Right lung (tissue), 5 donors: ENCODE measurements around the gene GRIN1. TPM values are rescaled to one million over a fixed set of nuclear protein-coding genes. Genes with fewer than 3 reads are reported as not detected.

Experiments used
- DNase-seq, 2 donors: peaks; one replicate each; pipeline ENCODE4 v3.0.0-alpha.2; 2013
- polyA plus RNA-seq, 5 donors: library from polyadenylated mRNA; unstranded; fragments of 120-200 nt; gene quantifications; one replicate each; pipeline versions ENCODE4 v1.2.1 to v1.2.3, GENCODE V29; 2013; ENCODE audit warnings: inconsistent platforms in 1 of 5, low replicate concordance in 1 of 5; ENCODE audit not compliant: insufficient read length in 5 of 5, insufficient read depth in 1 of 5

Gene GRIN1
- polyA plus RNA-seq, 5 donors, result 0.12 to 0.51 (median 0.23) TPM

DNA sequence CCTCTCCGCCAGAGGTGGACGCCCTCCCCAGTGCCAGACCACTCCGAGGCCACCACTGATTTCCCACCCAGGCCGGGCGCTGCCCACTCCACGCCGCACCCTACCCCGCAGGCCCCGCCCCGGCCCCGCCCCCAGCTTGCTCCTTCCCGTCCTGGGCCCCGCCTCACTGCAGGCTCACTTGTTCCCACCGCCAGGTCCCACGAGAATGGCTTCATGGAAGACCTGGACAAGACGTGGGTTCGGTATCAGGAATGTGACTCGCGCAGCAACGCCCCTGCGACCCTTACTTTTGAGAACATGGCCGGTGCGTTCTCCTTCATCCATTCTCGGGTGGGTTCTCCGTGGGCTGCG is 24.4 kb downstream of the GRIN1 start:
- no peak for DNase-seq

GRCh38 chr9:137163805-137164204 is 24.9 kb downstream of the GRIN1 start:
- DNase-seq, result no peak

GRCh38 chr9:137164370-137165249 is 25.7 kb downstream of the GRIN1 start:
- no peak for DNase-seq

DNA sequence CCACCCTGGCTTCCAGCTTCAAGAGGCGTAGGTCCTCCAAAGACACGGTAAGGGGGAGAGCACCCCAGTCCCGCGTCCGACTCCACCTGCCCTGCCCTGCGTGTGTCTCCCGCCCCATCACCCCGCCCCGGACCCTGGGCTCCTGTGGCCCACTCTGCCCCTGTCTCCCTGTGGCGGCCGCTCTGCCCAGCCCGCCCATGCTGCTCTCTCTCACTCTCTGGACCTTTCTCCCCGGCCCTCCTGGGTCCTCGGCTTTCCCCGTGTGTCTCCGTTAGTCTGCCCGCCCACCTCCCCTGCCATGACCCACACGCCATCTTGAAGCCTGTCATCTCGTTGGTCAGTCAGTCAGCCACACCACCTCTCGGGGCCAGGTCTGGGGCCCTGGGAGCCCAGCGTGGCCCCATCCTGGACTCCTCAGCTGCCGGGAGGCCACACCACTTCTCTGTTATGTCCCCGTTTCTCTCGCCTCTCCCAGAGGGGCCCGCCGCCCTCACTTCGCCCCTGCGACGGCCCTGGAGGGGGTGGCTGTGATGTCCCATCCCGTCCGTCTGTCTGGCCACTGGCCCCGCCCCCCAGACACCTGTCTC is 26.4 kb downstream of the GRIN1 start:
- no peak for DNase-seq

DNA sequence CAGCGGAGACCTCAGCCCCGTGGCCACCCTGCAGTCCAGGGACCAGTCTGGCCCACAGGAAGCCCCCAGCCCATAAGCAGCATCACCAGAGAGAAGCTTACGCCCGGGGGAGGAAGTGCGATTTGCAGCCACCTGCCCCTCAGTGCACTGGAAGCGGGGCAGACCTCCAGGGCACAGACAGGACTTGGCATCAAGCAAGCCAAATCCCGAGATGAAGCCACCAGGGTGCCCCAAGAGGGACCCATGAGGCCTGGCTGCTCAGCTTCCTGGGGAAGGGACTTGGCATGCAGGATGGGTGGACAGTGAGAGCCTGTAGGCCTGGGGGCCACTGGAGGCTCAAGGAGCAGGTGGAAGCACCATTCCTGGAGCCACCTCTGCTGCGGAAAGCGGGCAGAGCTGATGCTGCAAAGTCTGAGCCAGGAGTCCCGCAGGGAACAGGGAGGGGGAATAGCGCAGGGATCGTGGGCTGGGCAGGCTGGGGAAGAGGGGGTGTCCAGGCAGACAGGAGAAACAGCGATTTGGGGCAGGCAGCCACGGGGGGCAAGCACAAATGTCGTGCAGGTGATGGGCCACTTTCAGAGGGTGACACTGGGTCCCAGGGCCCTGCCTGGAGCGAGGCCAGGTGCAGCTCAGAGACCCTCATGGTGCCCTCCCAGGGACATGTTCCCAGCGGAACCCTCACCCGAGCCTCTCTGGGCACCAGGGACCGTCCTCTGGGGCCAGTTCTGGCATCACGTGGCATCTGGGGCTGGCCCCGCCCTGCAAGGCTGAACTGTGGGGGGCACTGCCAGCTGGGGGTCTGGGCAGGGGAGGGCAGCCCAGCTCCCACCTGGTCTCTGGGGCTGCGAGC is 27.7 kb downstream of the GRIN1 start:
- no peak for DNase-seq

- no peak for DNase-seq
Observed at GRCh38 chr9:137167277-137167746, 28.4 kb downstream of the GRIN1 start.

DNA sequence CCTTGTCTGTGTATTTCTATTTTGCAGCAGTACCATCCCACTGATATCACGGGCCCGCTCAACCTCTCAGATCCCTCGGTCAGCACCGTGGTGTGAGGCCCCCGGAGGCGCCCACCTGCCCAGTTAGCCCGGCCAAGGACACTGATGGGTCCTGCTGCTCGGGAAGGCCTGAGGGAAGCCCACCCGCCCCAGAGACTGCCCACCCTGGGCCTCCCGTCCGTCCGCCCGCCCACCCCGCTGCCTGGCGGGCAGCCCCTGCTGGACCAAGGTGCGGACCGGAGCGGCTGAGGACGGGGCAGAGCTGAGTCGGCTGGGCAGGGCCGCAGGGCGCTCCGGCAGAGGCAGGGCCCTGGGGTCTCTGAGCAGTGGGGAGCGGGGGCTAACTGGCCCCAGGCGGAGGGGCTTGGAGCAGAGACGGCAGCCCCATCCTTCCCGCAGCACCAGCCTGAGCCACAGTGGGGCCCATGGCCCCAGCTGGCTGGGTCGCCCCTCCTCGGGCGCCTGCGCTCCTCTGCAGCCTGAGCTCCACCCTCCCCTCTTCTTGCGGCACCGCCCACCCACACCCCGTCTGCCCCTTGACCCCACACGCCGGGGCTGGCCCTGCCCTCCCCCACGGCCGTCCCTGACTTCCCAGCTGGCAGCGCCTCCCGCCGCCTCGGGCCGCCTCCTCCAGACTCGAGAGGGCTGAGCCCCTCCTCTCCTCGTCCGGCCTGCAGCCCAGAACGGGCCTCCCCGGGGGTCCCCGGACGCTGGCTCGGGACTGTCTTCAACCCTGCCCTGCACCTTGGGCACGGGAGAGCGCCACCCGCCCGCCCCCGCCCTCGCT is 29.0 kb downstream of the GRIN1 start:
- peak in 1 of 2 donors; percentile 24 for DNase-seq

GRCh38 chr9:137168573-137168903 is 29.6 kb downstream of the GRIN1 start:
- no peak for DNase-seq

DNA sequence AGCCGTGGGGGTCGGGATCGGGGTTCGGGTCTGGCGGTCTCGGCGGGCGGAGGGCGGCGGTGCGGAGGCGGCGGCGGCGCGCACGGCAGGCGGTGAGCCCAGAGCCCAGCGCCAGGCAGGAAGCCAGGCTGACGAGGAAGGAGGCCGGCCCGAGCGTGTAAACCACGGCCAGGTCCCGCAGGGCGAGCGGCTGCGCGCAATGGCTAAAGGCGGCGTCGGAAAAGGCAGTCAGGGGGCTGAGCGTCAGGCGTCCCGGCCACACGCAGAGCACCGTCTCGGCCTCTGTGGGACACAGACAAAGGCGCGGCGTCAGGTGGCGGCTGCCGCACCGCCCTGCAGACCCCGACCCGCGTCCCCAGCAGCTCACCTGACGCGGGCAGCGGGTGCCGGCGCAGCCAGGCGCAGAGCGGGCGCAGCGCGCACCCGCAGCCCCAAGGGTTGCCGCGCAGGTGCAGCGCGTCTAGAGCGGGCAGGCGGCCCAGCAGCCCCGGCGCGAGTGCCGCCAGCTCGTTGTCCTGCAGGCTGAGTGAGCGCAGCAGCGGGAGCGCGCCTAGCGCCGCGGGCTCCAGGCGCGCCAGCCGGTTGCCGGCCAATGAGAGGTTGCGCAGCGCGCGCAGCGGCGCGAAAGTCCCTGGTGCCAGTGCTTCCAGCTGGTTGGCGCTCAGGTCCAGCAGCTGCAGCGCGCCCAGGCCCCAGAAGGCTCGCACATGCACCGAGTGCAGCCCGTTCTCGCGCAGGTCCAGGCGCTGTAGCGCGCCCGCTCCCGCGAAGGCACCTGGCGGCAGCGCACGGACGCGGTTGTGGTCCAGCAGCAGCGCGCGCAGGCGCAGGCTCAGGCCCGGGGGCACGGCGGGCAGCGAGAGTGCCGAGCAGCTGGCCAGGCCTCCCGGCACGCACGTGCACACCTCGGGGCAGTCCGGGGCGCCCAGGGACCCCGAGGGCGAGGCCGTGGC is 30.2 kb downstream of the GRIN1 start:
- peak; percentile 32 to 45 for DNase-seq

DNA sequence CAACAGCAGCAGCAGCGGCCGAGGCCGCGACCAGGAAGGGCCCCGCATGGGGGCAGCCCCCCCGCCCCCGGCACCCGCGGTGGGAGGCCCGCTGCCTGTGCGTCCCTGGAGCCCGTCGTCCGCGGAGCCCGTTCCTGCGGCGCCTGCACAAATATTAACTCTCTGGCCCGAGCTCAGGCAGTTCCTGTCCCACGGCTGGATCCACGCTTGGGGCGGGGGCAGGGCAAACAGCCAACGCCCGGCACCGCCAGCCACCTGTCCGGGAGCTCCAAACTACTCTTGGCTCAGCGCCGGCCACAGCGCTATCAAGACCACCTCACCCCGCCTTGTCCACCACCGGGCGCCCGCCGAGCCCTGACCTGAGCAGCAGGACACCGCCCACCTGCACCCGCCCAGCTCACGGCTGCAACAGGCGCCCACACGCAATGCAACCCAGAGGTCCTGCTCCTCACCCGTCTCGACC is 31.0 kb downstream of the GRIN1 start, which contains the start of gene LRRC26:
TSS of gene LRRC26 (minus strand) at position 156 of the 463 bp plus-strand sequence. CDS start at position 48, 108 bp downstream.
- no peak for DNase-seq

DNA sequence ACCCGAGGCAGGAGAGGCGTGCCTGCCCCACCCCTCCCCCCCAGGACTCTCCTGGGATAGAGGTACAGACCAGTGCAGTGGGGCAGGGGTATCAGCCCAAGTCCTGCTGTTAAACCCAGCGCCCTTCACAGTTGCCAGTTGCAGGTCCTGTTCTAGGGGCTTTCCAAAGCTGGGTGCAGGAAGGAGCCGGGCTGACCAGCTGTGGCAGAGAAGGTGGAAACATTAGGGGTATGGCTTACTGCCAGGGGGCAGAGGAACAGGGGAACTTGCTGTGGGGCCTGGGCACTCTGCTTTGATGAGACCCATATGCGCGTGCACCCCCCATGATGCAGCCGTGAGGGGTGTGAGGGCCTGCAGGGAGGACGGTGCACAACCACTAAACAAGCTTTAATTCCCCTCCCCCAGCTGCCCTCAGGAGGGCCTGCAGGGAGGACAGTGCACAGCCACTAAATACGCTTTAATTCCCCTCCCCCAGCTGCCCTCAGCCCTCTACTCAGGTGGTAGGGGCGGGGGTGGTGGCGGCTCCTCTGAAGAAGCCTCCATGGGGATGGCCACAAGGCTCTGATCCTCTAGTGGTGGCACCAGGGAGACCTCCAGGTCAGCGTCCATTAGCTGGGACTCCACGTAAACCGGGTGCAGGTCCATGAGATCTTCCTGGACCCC is 31.7 kb downstream of the GRIN1 start:
- DNase-seq, result no peak

DNA sequence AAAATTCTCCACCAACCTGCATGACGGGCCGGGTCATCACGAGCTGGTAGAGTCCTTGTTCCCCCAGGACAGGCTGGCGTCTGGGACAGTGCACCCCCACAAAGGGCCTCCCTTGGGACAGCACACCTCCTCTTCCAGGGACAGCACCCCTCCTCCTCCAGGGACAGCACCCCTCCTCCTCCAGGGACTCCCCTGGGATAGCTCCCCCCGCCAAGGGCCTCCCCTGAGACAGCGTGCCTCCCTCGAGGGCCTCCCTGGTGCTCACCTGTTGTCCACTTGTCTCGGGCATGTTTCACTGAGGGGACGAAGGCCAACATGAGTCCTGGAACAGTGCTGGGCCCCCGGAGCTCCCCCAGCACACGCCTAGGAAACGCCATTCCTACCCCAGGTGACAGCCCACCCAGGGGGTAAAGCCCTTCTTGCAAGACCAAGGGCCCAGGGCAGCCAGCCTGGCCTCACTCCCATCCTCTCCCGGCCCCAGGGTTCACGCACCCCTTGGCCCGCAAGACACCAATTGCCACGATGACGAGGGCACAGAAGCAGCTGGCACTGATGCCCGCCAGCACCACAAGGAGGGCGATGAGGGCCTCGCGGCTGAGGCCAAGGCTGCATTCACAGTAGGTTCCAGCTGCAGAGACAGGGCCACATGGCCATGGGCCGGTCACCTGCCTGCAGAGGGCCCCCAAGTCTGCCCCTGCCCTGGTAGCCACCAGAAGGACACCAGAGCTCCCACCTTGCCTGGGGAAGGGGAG is 32.4 kb downstream of the GRIN1 start:
- no peak for DNase-seq

- no peak for DNase-seq
Observed at GRCh38 chr9:137172901-137173795, 34.2 kb downstream of the GRIN1 start.

DNA sequence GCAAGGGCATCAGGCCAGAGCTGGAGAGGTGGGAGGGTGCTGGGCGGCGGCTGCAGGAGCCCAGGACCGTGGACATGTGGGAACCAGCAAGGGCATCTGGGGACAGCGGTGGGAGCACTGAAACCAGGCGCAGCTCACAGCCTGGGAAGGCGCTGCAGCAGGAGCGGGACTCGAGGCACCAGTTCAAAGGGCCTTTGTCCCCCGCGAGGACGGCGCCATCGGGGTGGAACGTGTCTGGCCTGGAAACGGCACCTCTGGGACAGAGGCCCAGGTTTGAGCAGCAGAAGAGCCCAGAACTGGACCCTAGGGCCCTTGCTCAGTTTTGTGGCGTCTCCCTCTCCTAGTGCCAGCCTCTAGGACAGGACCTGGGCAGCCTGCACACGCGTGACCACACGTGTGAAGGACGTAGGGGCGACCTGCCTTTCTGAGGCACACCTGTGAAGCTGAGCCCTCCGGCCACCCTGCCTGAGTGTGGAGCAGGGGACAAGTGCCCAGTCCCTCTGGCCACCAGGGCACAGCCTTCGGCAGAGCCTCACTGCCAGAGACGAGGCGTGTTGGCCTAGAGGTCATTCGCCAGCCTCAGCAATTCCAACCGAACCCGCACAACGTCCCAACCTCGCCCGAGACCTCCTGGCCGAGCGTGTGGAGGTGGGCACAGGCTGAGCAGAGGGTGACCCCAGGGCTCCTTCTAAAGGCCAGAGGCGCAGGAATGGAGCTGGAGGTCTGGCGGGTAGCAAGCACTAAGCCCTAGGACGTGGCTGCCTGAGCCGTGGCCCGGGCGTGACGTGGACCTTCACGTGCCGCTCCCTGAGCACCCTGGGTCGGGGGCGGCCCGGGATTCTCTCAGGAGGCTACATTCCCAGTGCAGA is 35.1 kb downstream of the GRIN1 start:
- no peak for DNase-seq

DNA sequence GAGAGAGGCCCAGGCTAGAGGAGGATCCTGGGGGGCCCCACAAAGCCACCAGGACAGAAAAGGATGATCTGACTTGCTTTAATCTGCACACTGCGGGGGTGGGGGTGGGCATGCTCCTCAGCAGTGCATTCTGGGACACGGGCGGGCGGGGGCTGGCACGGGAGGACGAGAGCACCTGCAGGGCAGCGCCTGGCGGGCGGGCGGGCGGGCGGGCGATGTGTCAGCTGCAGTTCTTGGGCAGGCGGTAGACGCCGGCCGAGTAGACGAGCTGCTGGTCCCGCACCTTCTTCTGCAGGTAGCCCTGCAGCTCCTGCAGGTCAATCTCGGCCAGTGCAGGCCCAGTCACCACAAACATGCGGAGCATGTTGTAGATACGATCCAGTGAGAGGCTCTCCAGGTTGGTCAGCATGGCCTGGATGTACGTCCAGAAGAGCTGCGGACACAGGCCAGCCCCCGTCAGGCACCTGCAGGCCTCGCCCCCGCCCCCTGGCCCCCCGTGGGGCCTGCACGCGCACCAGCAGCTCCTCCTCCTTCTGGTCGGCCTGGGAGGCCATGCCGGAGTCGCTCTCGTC is 35.9 kb downstream of the GRIN1 start:
- no peak for DNase-seq

- no peak for DNase-seq
Observed at GRCh38 chr9:137175345-137175961, 36.5 kb downstream of the GRIN1 start.
